Renal pelvis (tissue), 4 donors: ENCODE results near the gene CENPU. TPM values are rescaled to one million over a fixed set of nuclear protein-coding genes. Genes with fewer than 3 reads are reported as not detected.

Experiments used
- DNase-seq: peaks from one replicate; pipeline ENCODE4 v3.0.0-alpha.2; 2013
- polyA plus RNA-seq, 3 donors: library from polyadenylated mRNA; unstranded; fragments of 120-200 nt; gene quantifications; one replicate each; pipeline ENCODE4 v1.2.1, GENCODE V29; 2013; ENCODE audit not compliant: insufficient read length in 3 of 3

Gene CENPU
- polyA plus RNA-seq, 3 donors, result 38.0 to 47.1 (median 43.1) TPM

- DNase-seq, result no peak
Observed at GRCh38 chr4:184721254-184721653, 12.6 kb downstream of the CENPU start.

GRCh38 chr4:184719407-184719806 lies 14.5 kb downstream of the CENPU start:
- DNase-seq, result no peak

GRCh38 chr4:184715526-184715925 lies 18.4 kb downstream of the CENPU start:
- DNase-seq, result no peak

- no peak for DNase-seq
Observed at GRCh38 chr4:184713887-184714286, 20.0 kb downstream of the CENPU start.

GRCh38 chr4:184712322-184712721 lies 21.6 kb downstream of the CENPU start:
- DNase-seq, result no peak

- no peak for DNase-seq
Observed at GRCh38 chr4:184706453-184706852, 27.4 kb downstream of the CENPU start.

- DNase-seq, result no peak
Observed at GRCh38 chr4:184705692-184706091, 28.2 kb downstream of the CENPU start.

GRCh38 chr4:184702114-184702513 lies 31.8 kb downstream of the CENPU start:
- DNase-seq, result no peak

GRCh38 chr4:184699941-184700340 lies 34.0 kb downstream of the CENPU start:
- no peak for DNase-seq

GRCh38 chr4:184697956-184698355 lies 35.9 kb downstream of the CENPU start:
- no peak for DNase-seq

GRCh38 chr4:184695178-184695896 lies 38.6 kb downstream of the CENPU start:
- no peak for DNase-seq

- DNase-seq, result no peak
Observed at GRCh38 chr4:184694412-184694956, 39.4 kb downstream of the CENPU start.

GRCh38 chr4:184693056-184693455 lies 40.8 kb downstream of the CENPU start:
- DNase-seq, result no peak

GRCh38 chr4:184689681-184690080 lies 44.2 kb downstream of the CENPU start:
- no peak for DNase-seq

- DNase-seq, result peak; percentile 1
Observed at GRCh38 chr4:184688447-184688846, 45.4 kb downstream of the CENPU start.

GRCh38 chr4:184688005-184688404 lies 45.9 kb downstream of the CENPU start:
- DNase-seq, result no peak

- no peak for DNase-seq
Observed at GRCh38 chr4:184684491-184685189, 49.3 kb downstream of the CENPU start.

- DNase-seq, result no peak
Observed at GRCh38 chr4:184681916-184682315, 52.0 kb downstream of the CENPU start.

GRCh38 chr4:184680698-184681097 lies 53.2 kb downstream of the CENPU start:
- DNase-seq, result no peak

- no peak for DNase-seq
Observed at GRCh38 chr4:184675821-184676492, 57.9 kb downstream of the CENPU start.

- no peak for DNase-seq
Observed at GRCh38 chr4:184675018-184675417, 58.9 kb downstream of the CENPU start.

- DNase-seq, result no peak
Observed at GRCh38 chr4:184674011-184674410, 59.9 kb downstream of the CENPU start.

GRCh38 chr4:184672741-184673140 lies 61.2 kb downstream of the CENPU start:
- no peak for DNase-seq
